Stimulated activated CD4-positive, alpha-beta T cell treated with anti-CD3 and anti-CD28 coated beads, TNF-alpha, amount 100 ng/mL, for 24 hours (primary cell): ENCODE measurements around the gene PRIM1.
"Not testable (repeated sequence)": the region's sequence is repeated elsewhere in the genome, so short reads cannot be mapped to it uniquely, and the experiment has no call there.

Source experiments
- DNase-seq, 3 experiments: peaks; one replicate each; pipeline ENCODE4 v3.0.0-alpha.2; 2020; ENCODE audit warnings: low read depth in 3 of 3

The PRIM1 gene

DNA sequence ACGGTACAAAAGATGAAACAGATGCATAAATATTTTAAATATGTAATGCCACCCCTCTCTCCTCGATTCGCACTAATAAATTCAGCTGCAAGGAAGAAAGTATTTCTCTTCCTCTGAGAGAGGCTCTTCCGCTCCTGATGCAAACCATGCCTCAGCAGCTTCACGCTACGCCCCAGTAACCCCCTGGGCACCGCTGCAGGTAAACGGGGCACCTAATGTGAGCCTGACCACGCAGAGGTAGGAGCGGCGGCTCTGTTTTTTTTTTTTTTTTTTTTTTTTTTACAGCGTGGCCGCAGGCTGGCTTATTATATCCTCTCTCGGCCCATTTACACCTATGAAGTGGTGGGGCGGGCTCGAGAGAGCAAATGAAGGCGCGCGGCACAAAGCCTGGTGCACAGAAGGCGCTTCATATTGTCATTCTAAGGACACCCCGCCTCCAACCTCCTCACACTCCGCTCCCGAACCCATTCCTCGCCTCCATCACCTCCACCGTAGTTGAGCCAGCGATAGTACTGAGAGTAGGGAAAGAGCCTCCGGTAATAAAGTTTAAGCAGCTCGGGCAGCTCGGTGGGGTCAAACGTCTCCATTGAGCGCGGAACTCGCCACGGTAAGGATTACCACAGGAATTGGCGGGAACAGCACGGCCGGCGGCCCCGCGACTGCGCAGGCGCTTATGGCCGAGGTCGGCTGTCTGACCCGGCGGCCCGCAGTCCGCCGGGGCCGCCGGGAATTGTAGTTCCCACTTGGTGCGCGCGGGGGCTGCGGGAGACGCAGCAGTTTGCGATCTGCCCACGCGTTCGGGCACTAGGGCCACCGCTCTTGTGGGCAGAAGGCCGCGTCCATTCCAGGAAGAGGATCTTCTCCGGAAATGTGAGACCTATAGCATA lies at the start of gene PRIM1:
TSS of gene PRIM1 (minus strand) at position 612 of the 887 bp plus-strand sequence. CDS start at position 587, 25 bp downstream.
- DNase-seq: peak; percentile 73 to 91 (median 75)

DNA sequence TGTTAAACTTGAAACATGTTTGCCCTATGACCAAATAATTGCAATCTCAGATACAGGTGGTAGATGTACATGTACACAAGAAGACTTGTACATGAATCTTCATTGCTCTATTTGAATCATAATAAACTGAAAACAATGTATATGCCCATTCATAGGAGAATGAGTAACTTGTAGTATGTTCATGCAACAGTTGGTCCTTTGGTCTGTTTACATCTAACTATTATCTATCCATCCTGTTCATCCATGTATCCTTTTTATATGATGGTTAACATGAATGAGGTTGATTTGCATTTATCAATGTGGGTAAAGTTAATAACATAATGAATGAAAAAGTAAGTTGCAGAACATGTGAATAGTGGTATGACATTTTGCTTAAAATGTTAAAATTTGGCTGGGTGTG lies 48.1 kb upstream of the PRIM1 start:
- no peak for DNase-seq

DNA sequence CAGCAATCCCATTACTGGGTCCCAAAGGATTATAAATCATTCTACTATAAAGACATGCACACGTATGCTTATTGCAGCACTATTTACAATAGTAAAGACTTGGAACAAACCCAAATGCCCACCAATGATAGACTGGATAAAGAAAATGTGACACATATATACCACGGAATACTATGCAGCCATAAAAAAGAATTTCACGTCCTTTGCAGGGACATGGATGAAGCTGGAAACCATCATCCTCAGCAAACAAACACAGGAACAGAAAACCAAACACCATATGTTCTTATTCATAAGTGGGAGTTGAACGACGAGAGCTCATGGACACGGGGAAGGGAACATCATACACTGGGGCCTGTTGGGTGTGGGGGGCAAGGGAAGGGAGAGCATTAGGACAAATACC lies 47.2 kb upstream of the PRIM1 start:
- DNase-seq: not testable (repeated sequence)

GRCh38 chr12:56795791-56796190 lies 43.7 kb upstream of the PRIM1 start:
- not testable (repeated sequence) for DNase-seq

- not testable (repeated sequence) for DNase-seq
Observed at GRCh38 chr12:56795046-56795562, 43.0 kb upstream of the PRIM1 start.

DNA sequence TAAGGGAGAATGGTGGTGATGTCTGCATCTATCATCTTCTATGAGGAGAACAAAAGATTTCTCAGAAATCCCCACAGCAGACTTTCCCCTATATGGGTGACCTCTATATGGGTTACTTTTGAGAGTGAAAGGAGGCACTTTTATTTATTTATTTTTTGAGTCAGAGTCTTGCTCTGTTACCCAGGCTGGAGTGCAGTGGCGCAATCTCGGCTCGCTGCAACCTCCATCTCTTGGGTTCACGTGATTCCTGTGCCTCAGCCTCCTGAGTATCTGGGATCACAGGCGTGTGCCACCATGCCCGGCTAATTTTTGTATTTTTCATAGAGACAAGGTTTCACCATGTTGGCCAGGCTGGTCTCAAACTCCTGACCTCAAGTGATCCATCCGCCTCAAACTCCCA lies 41.0 kb upstream of the PRIM1 start:
- DNase-seq: not testable (repeated sequence)

GRCh38 chr12:56792678-56793077 lies 40.6 kb upstream of the PRIM1 start:
- DNase-seq: no peak

- not testable (repeated sequence) for DNase-seq
Observed at GRCh38 chr12:56789429-56789828, 37.3 kb upstream of the PRIM1 start.

DNA sequence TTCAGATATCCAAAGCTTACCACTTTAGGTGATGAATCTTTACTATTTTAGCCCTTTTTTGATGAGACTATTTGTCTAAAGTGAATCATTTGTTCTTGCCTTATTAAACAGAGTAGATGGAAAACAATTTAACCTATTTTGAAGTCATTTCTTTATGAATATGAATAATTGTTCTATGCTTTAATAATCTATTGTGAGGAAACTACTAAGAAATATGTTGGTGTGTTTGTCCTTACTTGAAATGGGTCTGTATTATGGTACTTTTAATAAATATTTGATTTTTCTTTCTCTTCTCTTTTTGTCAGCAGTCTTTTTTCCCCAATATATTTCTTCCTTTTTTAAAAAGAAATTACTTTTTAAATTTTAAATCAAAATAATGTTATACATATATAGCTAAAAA lies 35.4 kb upstream of the PRIM1 start:
- DNase-seq: no peak

- no peak for DNase-seq
Observed at GRCh38 chr12:56785874-56786273, 33.8 kb upstream of the PRIM1 start.

- no peak for DNase-seq
Observed at GRCh38 chr12:56785141-56785865, 33.2 kb upstream of the PRIM1 start.

DNA sequence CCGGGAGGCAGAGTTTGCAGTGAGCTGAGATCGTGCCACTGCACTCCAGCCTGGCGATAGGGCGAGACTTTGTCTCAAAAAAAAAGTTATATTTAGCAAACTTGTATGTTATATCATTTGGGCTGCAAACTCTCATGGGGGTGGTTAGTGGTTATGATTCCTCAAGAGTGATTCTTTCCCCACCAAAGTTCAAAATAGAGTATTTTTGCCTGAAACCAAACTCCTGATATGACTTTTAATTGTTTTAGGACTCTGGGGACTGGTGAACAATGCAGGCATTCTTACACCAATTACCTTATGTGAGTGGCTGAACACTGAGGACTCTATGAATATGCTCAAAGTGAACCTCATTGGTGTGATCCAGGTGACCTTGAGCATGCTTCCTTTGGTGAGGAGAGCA lies 29.6 kb upstream of the PRIM1 start:
- DNase-seq: no peak

DNA sequence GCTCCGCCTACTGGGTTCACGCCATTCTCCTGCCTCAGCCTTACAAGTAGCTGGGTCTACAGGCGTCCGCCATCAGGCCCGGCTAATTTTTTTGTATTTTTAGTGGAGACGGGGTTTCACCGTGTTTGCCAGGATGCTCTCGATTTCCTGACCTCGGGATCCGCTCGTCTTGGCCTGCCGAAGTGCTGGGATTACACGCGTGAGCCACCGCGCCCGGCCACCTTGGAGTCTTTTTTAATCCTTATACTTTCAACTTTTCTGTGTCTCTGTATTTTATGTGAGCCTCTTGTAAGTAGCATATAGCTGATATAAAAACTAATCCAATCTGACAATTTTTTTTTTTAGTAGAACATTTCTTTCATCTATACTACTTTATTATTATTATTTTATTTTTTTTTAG lies 26.6 kb upstream of the PRIM1 start:
- DNase-seq: no peak

GRCh38 chr12:56776654-56777053 lies 24.5 kb upstream of the PRIM1 start:
- no peak for DNase-seq

GRCh38 chr12:56775638-56776037 lies 23.5 kb upstream of the PRIM1 start:
- no peak for DNase-seq

GRCh38 chr12:56773113-56773512 lies 21.0 kb upstream of the PRIM1 start:
- no peak for DNase-seq

- DNase-seq: no peak
Observed at GRCh38 chr12:56772625-56773024, 20.5 kb upstream of the PRIM1 start.

- DNase-seq: no peak
Observed at GRCh38 chr12:56769868-56770267, 17.7 kb upstream of the PRIM1 start.

DNA sequence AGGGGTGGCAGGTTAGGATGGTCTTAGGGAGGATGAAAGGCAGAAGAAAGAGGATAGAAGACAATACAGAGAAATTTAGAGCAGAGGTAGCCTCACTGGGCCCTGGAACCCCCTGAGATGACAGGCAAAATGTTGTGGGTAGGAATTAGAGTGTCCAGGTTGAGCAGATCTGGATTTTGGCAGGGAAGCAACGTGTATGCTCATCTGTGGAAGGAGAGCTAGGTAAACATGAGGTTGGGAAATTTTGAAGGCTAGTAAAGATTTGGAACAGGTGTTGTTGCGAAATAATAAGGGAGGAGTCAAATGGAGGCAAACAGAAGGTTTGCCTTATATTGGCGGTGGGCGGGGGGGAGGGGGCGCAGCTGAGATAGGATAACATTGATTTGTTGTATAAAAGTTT lies 16.3 kb upstream of the PRIM1 start:
- DNase-seq: no peak

DNA sequence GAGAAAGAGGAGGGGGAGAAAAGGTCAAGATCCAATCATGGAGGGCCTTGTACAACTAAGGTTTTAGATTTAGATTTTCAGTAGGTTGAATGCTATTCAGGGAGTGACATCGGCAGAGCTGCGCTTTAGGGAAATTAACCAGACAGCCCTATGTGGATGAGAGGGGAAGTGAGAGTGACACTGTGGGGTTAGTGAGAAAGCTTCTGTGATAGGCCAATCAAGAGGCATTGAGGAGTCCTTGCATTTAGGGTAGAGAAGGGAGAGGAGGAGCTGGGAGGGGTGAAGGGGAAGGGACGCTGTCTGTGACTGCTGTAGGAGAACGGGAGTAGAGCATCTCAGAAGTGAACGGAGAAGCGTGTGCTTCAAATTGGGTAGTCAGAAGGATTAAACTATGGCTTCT lies 14.4 kb upstream of the PRIM1 start:
- no peak for DNase-seq

DNA sequence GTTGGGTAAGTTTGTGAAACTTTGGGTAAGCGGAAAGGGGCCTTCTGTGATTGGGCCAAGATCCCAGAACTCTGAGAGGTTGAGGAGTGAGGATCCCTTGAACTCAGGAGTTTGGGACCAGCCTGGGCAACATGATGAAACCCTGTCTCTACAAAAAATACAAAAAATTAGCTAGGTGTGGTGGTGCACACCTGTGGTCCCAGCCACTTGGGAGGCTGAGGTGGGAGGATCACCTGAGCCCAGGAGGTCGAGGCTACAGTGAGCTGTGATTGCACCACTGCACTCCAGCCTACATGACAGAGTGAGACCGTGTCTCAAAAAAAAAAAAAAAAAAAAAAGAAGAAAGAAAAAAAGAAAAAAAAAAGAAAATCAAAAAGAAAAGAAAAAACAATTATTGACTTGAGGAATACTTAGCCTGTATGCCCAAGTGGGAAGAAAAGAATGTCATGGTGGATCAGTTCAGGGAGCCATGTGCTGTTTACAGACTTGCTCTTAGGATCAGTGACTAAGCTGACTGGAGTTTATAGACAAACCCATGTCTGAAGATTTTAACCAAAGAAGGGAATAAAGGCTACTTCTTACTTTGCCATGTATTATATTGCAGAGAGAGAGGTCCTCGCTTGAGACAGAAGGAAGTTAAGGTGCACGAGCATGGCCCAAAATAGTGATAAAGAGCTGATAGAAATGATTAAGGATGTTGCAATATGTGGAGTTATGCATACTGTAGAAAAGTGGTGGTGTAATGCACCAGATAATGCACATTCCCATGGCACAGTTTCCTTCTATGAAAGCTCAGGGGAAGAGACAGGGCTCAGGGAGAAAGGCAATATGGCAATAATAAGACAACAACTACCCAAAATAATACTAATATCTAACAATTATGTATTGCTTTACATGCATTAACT lies 11.9 kb upstream of the PRIM1 start:
- DNase-seq: no peak

GRCh38 chr12:56761812-56762211 lies 9.7 kb upstream of the PRIM1 start:
- DNase-seq: no peak
